Upper lobe of right lung (tissue), 1 donor: ENCODE results near the gene SPI1. TPM values are rescaled to one million over a fixed set of nuclear protein-coding genes. Genes with fewer than 3 reads are reported as not detected.
A peak's percentile ranks its signal among the peaks of the same experiment; 100 is the strongest.

ENCODE experiments used
- ATAC-seq: fragments of 200-7000 bp; cut with Tn5 transposase; one replicate; pipeline ENCODE4 v1.9.1; 2020; ENCODE audit warnings: mild to moderate bottlenecking, moderate library complexity
- DNase-seq: peaks from one replicate; pipeline ENCODE4 v3.0.0-alpha.2; 2020
- H3K27ac ChIP-seq: fragments of 200-600 bp; one replicate; pipeline ENCODE4 v1.8.0; 2022
- H3K27me3 ChIP-seq: fragments of 200-600 bp; one replicate; pipeline ENCODE4 v1.8.0; 2022; ENCODE audit warnings: mild to moderate bottlenecking
- H3K36me3 ChIP-seq: fragments of 200-600 bp; one replicate; pipeline ENCODE4 v1.8.0; 2022
- H3K4me1 ChIP-seq: fragments of 200-600 bp; one replicate; pipeline ENCODE4 v1.8.0; 2022
- H3K4me3 ChIP-seq: fragments of 200-600 bp; one replicate; pipeline ENCODE4 v1.8.0; 2022; ENCODE audit warnings: mild to moderate bottlenecking
- H3K9me3 ChIP-seq: fragments of 200-600 bp; one replicate; pipeline ENCODE4 v1.8.0; 2022
- CTCF ChIP-seq: fragments of 200-600 bp; IDR thresholded peaks from one replicate; pipeline ENCODE4 v1.8.0; 2022; ENCODE audit warnings: antibody characterized with exemption
- intact Hi-C: fragments of 100-400 bp; cut with DNase I; formaldehyde crosslinking; loops from one replicate; pipeline ENCODE4 v1.11.0; 2022
- microRNA-seq: library from miRNA; unstranded; fragments of <30 nt; microRNA quantifications from one replicate; pipeline ENCODE4 v1.2.0, GENCODE V29; 2020; ENCODE audit warnings: borderline microRNAs expressed
- total RNA-seq: library from RNA; stranded (reverse); fragmentation: NEBNext Ultra II Directional; extraction: Animal tissue kit (Norgen Biotek cat#: 25700); gene quantifications from one replicate; pipeline ENCODE4 v1.2.1, GENCODE V29; 2021
- donor health status: DM: no; HTN: yes; CAD: no; lungs with severe emphysema.

SPI1 gene
- total RNA-seq, 1 donor from 2014 or later: 168 TPM

GRCh38 chr11:47306484-47306844 is 71.9 kb downstream of the SPI1 start:
- DNase-seq (no peak), ATAC-seq (no peak)
- Histone ChIP-seq H3K27me3 (no peaks in the 10 kb centered on the region), H3K36me3 (peaks cover 89% of the 10 kb centered on the region), H3K27ac (no peak overlapping the region), H3K4me1 (no peaks in the 10 kb centered on the region), H3K4me3 (no peak overlapping the region), H3K9me3 (no peaks in the 10 kb centered on the region)
- TF ChIP-seq CTCF: no peak
- intact Hi-C loops: no loop called here

GRCh38 chr11:47305734-47306483 is 72.4 kb downstream of the SPI1 start:
- H3K27ac ChIP-seq: no peak overlapping the region
- no peaks in the 10 kb centered on the region for H3K9me3 ChIP-seq
- H3K27me3 ChIP-seq: no peaks in the 10 kb centered on the region
- peaks cover 89% of the 10 kb centered on the region for H3K36me3 ChIP-seq
- no peaks in the 10 kb centered on the region for H3K4me1 ChIP-seq
- TF ChIP-seq CTCF: no peak
- intact Hi-C loops: no loop called here
- ATAC-seq (peak; percentile 14), DNase-seq (no peak)
- H3K4me3 ChIP-seq: no peak overlapping the region

Small RNA genes within 50 kb of the gene (microRNA-seq; reads per million reads assigned to microRNA genes)
- gene MIR4487: not detected

Other genes starting within 250 kb of the SPI1 start
- gene ARFGAP2, start 201.7 kb downstream of the SPI1 start, total RNA-seq: 92.9 TPM
- 36.9 TPM for gene PACSIN3, start 192.1 kb downstream of the SPI1 start, total RNA-seq
- 49.6 TPM for gene DDB2, start 163.6 kb downstream of the SPI1 start, total RNA-seq
- gene ACP2, start 129.7 kb downstream of the SPI1 start, total RNA-seq: 31.6 TPM
- 44.1 TPM for gene NR1H3, start 120.6 kb downstream of the SPI1 start, total RNA-seq
- 50.1 TPM for gene MADD, start 108.4 kb downstream of the SPI1 start, total RNA-seq
- 0.96 TPM for gene MYBPC3, start 25.8 kb downstream of the SPI1 start, total RNA-seq
- gene SLC39A13, start 30.0 kb upstream of the SPI1 start, total RNA-seq: 62.0 TPM
- gene PSMC3, start 47.9 kb upstream of the SPI1 start, total RNA-seq: 79.4 TPM
- 0.64 TPM for gene RAPSN, start 70.6 kb upstream of the SPI1 start, total RNA-seq
- gene CELF1, start 174.6 kb upstream of the SPI1 start, total RNA-seq: 97.5 TPM
- 75.6 TPM for gene PTPMT1, start 187.1 kb upstream of the SPI1 start, total RNA-seq
- 16.6 TPM for gene KBTBD4, start 200.4 kb upstream of the SPI1 start, total RNA-seq
- 76.2 TPM for gene NDUFS3, start 200.5 kb upstream of the SPI1 start, total RNA-seq
- gene FAM180B, start 208.1 kb upstream of the SPI1 start, total RNA-seq: not detected
- gene C1QTNF4, start 215.9 kb upstream of the SPI1 start, total RNA-seq: 0.55 TPM